OCI-LY1 (cell line): ENCODE results near the gene RPS6KA2.
"Not testable (repeated sequence)": the region's sequence is repeated elsewhere in the genome, so short reads cannot be mapped to it uniquely, and the experiment has no call there.

ENCODE experiments used
- H2AFZ ChIP-seq: fragments of 200-600 bp; sonication (generic), shearing (Covaris generic); 2 replicates; pipeline ENCODE4 v1.6.0; 2014; ENCODE audit warnings: antibody characterized with exemption, mild to moderate bottlenecking, low read length
- H3F3A ChIP-seq: fragments of 200-600 bp; sonication (generic), shearing (Covaris generic); 2 replicates; pipeline ENCODE4 v1.6.0; 2014; ENCODE audit warnings: mild to moderate bottlenecking, antibody characterized with exemption, low read length, moderate library complexity; ENCODE audit not compliant: insufficient read depth
- H3K27ac ChIP-seq: fragments of 200-600 bp; sonication (generic); 2 replicates; pipeline ENCODE4 v1.5.1; 2014; ENCODE audit warnings: low read length, mixed run types, mild to moderate bottlenecking, low read depth; ENCODE audit not compliant: poor library complexity, severe bottlenecking
- H3K27me3 ChIP-seq: fragments of 200-600 bp; sonication (generic); 2 replicates; pipeline ENCODE4 v1.6.0; 2014; ENCODE audit warnings: antibody characterized with exemption, mild to moderate bottlenecking, low read length, moderate library complexity; ENCODE audit not compliant: insufficient read depth
- H3K36me3 ChIP-seq: fragments of 200-600 bp; sonication (generic); 2 replicates; pipeline ENCODE4 v1.6.1; 2014; ENCODE audit warnings: mild to moderate bottlenecking, antibody characterized with exemption, low read length, moderate library complexity, mixed read lengths; ENCODE audit not compliant: insufficient read depth
- H3K4me1 ChIP-seq: fragments of 200-600 bp; sonication (generic); 2 replicates; pipeline ENCODE4 v1.5.1; 2014; ENCODE audit warnings: mild to moderate bottlenecking, low read length, moderate library complexity; ENCODE audit not compliant: insufficient read depth, severe bottlenecking
- H3K4me2 ChIP-seq: fragments of 200-600 bp; sonication (generic), shearing (Covaris generic); 2 replicates; pipeline ENCODE4 v1.6.1; 2014; ENCODE audit warnings: low read length
- H3K4me3 ChIP-seq: fragments of 200-600 bp; sonication (generic); 2 replicates; pipeline ENCODE4 v1.5.1; 2014; ENCODE audit warnings: low read length, low read depth, mild to moderate bottlenecking, mixed read lengths; ENCODE audit not compliant: poor library complexity, severe bottlenecking
- H3K79me2 ChIP-seq: fragments of 200-600 bp; shearing (Covaris generic); 2 replicates; pipeline ENCODE4 v1.6.1; 2016; ENCODE audit warnings: mixed run types, low read length, mixed read lengths; ENCODE audit not compliant: insufficient read depth
- H3K9ac ChIP-seq: fragments of 200-600 bp; sonication (generic), shearing (Covaris generic); 2 replicates; pipeline ENCODE4 v1.6.1; 2014; ENCODE audit warnings: mild to moderate bottlenecking, low read length, mixed read lengths
- H3K9me2 ChIP-seq: fragments of 200-600 bp; sonication (generic), shearing (Covaris generic); 2 replicates; pipeline ENCODE4 v1.6.1; 2014; ENCODE audit warnings: low read depth, mild to moderate bottlenecking, low read length, mixed read lengths
- H3K9me3 ChIP-seq: fragments of 200-600 bp; shearing (Covaris generic); 2 replicates; pipeline ENCODE4 v1.6.1; 2014; ENCODE audit warnings: low read length, mixed read lengths
- H4K20me1 ChIP-seq: fragments of 200-600 bp; sonication (generic), shearing (Covaris generic); 2 replicates; pipeline ENCODE4 v1.6.0; 2016; ENCODE audit warnings: mild to moderate bottlenecking, low read length; ENCODE audit not compliant: insufficient read depth
- CTCF ChIP-seq: fragments of 200-600 bp; sonication (generic), shearing (Covaris generic); IDR thresholded peaks from 2 replicates; pipeline ENCODE4 v1.5.1; 2017; ENCODE audit warnings: mild to moderate bottlenecking, antibody characterized with exemption, low read length, moderate library complexity, mixed read lengths
- EZH2 ChIP-seq: fragments of 200-600 bp; sonication (generic), shearing (Covaris generic); IDR thresholded peaks from 2 replicates; pipeline ENCODE4 v1.8.0; 2017; ENCODE audit warnings: borderline replicate concordance, mixed run types, mild to moderate bottlenecking, antibody characterized with exemption, low read length, moderate library complexity, mixed read lengths

The RPS6KA2 gene

GRCh38 chr6:166530211-166531095 is 96.6 kb downstream of the RPS6KA2 start:
- TF ChIP-seq EZH2 (no peak), CTCF (no peak)
- no peaks in the 10 kb centered on the region for H3F3A ChIP-seq
- no peaks in the 10 kb centered on the region for H3K79me2 ChIP-seq
- H3K36me3 ChIP-seq = no peaks in the 10 kb centered on the region
- no peaks in the 10 kb centered on the region for H3K9me3 ChIP-seq
- no peak overlapping the region for H2AFZ ChIP-seq
- H4K20me1 ChIP-seq = no peaks in the 10 kb centered on the region
- no peak overlapping the region for H3K4me3 ChIP-seq
- H3K4me1 ChIP-seq = no peaks in the 10 kb centered on the region
- H3K9me2 ChIP-seq = no peaks in the 10 kb centered on the region
- H3K9ac ChIP-seq = no peak overlapping the region
- no peak overlapping the region for H3K27ac ChIP-seq
- H3K27me3 ChIP-seq = no peaks in the 10 kb centered on the region
- no peak overlapping the region for H3K4me2 ChIP-seq

GRCh38 chr6:166529586-166529985 is 97.5 kb downstream of the RPS6KA2 start:
- Histone ChIP-seq H3F3A (no peaks in the 10 kb centered on the region), H3K4me3 (no peak overlapping the region), H4K20me1 (no peaks in the 10 kb centered on the region), H3K9ac (no peak overlapping the region), H3K9me3 (no peaks in the 10 kb centered on the region), H3K9me2 (no peaks in the 10 kb centered on the region), H2AFZ (no peak overlapping the region), H3K27ac (no peak overlapping the region), H3K4me2 (no peak overlapping the region), H3K27me3 (no peaks in the 10 kb centered on the region), H3K4me1 (no peaks in the 10 kb centered on the region), H3K36me3 (no peaks in the 10 kb centered on the region), H3K79me2 (no peaks in the 10 kb centered on the region)
- no peak for TF ChIP-seq EZH2
- TF ChIP-seq CTCF = no peak

- H4K20me1 ChIP-seq, H3K27me3 ChIP-seq, H3K79me2 ChIP-seq, H3K36me3 ChIP-seq, H3K27ac ChIP-seq, H3K4me3 ChIP-seq, H3F3A ChIP-seq, H3K4me2 ChIP-seq, H3K9me3 ChIP-seq, H2AFZ ChIP-seq, H3K9me2 ChIP-seq, H3K9ac ChIP-seq, H3K4me1 ChIP-seq: not testable (repeated sequence)
These were observed 98.0 kb downstream of the RPS6KA2 start for GRCh38 chr6:166529058-166529457.

GRCh38 chr6:166527849-166528248 is 99.2 kb downstream of the RPS6KA2 start:
- no peaks in the 10 kb centered on the region for H4K20me1 ChIP-seq
- no peaks in the 10 kb centered on the region for H3K79me2 ChIP-seq
- H3K9me2 ChIP-seq = no peaks in the 10 kb centered on the region

More at GRCh38 chr6:166527849-166528248, 99.2 kb downstream of the RPS6KA2 start:
- no peak overlapping the region for H3K27ac ChIP-seq
- H3K27me3 ChIP-seq = no peaks in the 10 kb centered on the region
- H3K9me3 ChIP-seq = no peaks in the 10 kb centered on the region
- no peaks in the 10 kb centered on the region for H3K4me1 ChIP-seq
- no peak overlapping the region for H2AFZ ChIP-seq
- no peak overlapping the region for H3K9ac ChIP-seq
- TF ChIP-seq CTCF = no peak
- no peak for TF ChIP-seq EZH2
- H3K4me3 ChIP-seq = no peak overlapping the region
- H3K36me3 ChIP-seq = no peaks in the 10 kb centered on the region
- no peak overlapping the region for H3K4me2 ChIP-seq
- no peaks in the 10 kb centered on the region for H3F3A ChIP-seq
